Mesenchymal stem cell (in vitro differentiated cells and primary cell): Measurements from ENCODE around the gene TRIM28.
A peak's percentile ranks its signal among the peaks of the same experiment; 100 is the strongest.

Source experiments
- DNase-seq: peaks from one replicate; pipeline ENCODE4 v3.0.0-alpha.2; 2013
- H2AFZ ChIP-seq: one replicate; pipeline ENCODE4 v1.6.1; 2013; ENCODE audit warnings: low read depth, mild to moderate bottlenecking, control low read depth, inconsistent platforms, low read length, moderate library complexity
- H2AK5ac ChIP-seq: 2 replicates; pipeline ENCODE4 v1.6.1; 2013; ENCODE audit warnings: low read length, moderate library complexity, mild to moderate bottlenecking, inconsistent platforms; ENCODE audit not compliant: severe bottlenecking
- H2BK120ac ChIP-seq: one replicate; pipeline ENCODE4 v1.6.1; 2013; ENCODE audit warnings: low read depth, mild to moderate bottlenecking, inconsistent platforms, low read length, moderate library complexity
- H2BK12ac ChIP-seq, 2 experiments: one replicate each; pipeline ENCODE4 v1.6.1; 2013; ENCODE audit warnings: inconsistent platforms in 2 of 2, low read length in 2 of 2, mild to moderate bottlenecking in 2 of 2, moderate library complexity in 2 of 2, control low read depth in 1 of 2
- H2BK15ac ChIP-seq: one replicate; pipeline ENCODE4 v1.6.1; 2013; ENCODE audit warnings: mild to moderate bottlenecking, low read depth, inconsistent platforms; ENCODE audit not compliant: poor library complexity, severe bottlenecking
- H2BK5ac ChIP-seq: 2 replicates; pipeline ENCODE4 v1.6.1; 2013; ENCODE audit warnings: low read depth, mild to moderate bottlenecking, low read length, control low read depth, inconsistent platforms; ENCODE audit not compliant: poor library complexity, severe bottlenecking
- H3K14ac ChIP-seq, 2 experiments: one replicate each; pipeline ENCODE4 v1.6.1; 2013; ENCODE audit warnings: inconsistent platforms in 2 of 2, low read length in 2 of 2, control low read depth in 1 of 2, mild to moderate bottlenecking in 1 of 2, moderate library complexity in 1 of 2
- H3K18ac ChIP-seq, 2 experiments: one replicate each; pipeline ENCODE4 v1.6.1; 2013; ENCODE audit warnings: inconsistent platforms in 2 of 2, low read length in 2 of 2, control low read depth in 1 of 2, low read depth in 1 of 2, mild to moderate bottlenecking in 1 of 2
- H3K23ac ChIP-seq, 2 experiments: one replicate each; pipeline ENCODE4 v1.6.1; 2013; ENCODE audit warnings: inconsistent platforms in 2 of 2, low read length in 2 of 2, mild to moderate bottlenecking in 2 of 2, moderate library complexity in 2 of 2, control low read depth in 1 of 2
- H3K27ac ChIP-seq: 2 replicates; pipeline ENCODE4 v1.5.1; 2013; ENCODE audit warnings: mild to moderate bottlenecking, moderate library complexity, low read length, control low read depth, inconsistent platforms; ENCODE audit not compliant: poor library complexity, severe bottlenecking
- H3K27me3 ChIP-seq, 2 experiments: 2 replicates each; pipeline versions ENCODE4 v1.6.1 to v1.7.0; 2013; ENCODE audit warnings: low read length in 2 of 2, mild to moderate bottlenecking in 2 of 2, moderate library complexity in 2 of 2, control low read depth in 1 of 2, inconsistent platforms in 1 of 2; ENCODE audit not compliant: control insufficient read depth in 1 of 2, insufficient read depth in 1 of 2
- H3K36me3 ChIP-seq, 2 experiments: 2 replicates each; pipeline versions ENCODE4 v1.6.1 to v1.7.0; 2013; ENCODE audit warnings: low read length in 2 of 2, control low read depth in 1 of 2, inconsistent platforms in 1 of 2, low read depth in 1 of 2, mild to moderate bottlenecking in 1 of 2; ENCODE audit not compliant: insufficient read depth in 2 of 2, control insufficient read depth in 1 of 2
- H3K4ac ChIP-seq, 2 experiments: one replicate each; pipeline ENCODE4 v1.6.1; 2013; ENCODE audit warnings: inconsistent platforms in 2 of 2, low read length in 2 of 2, mild to moderate bottlenecking in 2 of 2, moderate library complexity in 2 of 2, control low read depth in 1 of 2, low read depth in 1 of 2
- H3K4me1 ChIP-seq: 2 replicates; pipeline ENCODE4 v1.6.1; 2013; ENCODE audit warnings: low read depth, low read length, control low read depth; ENCODE audit not compliant: control insufficient read depth, insufficient read depth
- H3K4me2 ChIP-seq: 2 replicates; pipeline ENCODE4 v1.6.1; 2013; ENCODE audit warnings: low read length, mild to moderate bottlenecking, inconsistent platforms; ENCODE audit not compliant: poor library complexity, severe bottlenecking
- H3K4me3 ChIP-seq, 2 experiments: 2 replicates each; pipeline versions ENCODE4 v1.5.1 to v1.7.0; 2013; ENCODE audit warnings: low read length in 2 of 2, mild to moderate bottlenecking in 2 of 2, control low read depth in 1 of 2, low read depth in 1 of 2; ENCODE audit not compliant: insufficient read depth in 1 of 2
- H3K79me1 ChIP-seq: replicated peaks from 2 replicates; pipeline ENCODE4 v1.6.1; 2013; ENCODE audit warnings: mild to moderate bottlenecking, control low read depth, low read length, inconsistent platforms; ENCODE audit not compliant: poor library complexity, severe bottlenecking
- H3K9ac ChIP-seq: 2 replicates; pipeline ENCODE4 v1.7.0; 2013; ENCODE audit warnings: mild to moderate bottlenecking, low read length, moderate library complexity
- H3K9me3 ChIP-seq: 2 replicates; pipeline ENCODE4 v1.7.0; 2013; ENCODE audit warnings: mild to moderate bottlenecking, low read length; ENCODE audit not compliant: control insufficient read depth
- H4K8ac ChIP-seq: one replicate; pipeline ENCODE4 v1.6.1; 2013; ENCODE audit warnings: inconsistent platforms, mild to moderate bottlenecking, low read length, moderate library complexity
- H4K91ac ChIP-seq: one replicate; pipeline ENCODE4 v1.6.1; 2013; ENCODE audit warnings: mild to moderate bottlenecking, low read length, inconsistent platforms
- WGBS: methylation state at CpG from one replicate; pipeline ENCODE4 v1.1.7; 2013; ENCODE audit warnings: mixed read lengths; 5-methylcytosine and 5-hydroxymethylcytosine counted together

Gene TRIM28

GRCh38 chr19:58544591-58545285, 874 bp downstream of the TRIM28 start:
- Histone ChIP-seq H3K36me3 (peaks cover 38 to 40% of the 10 kb centered on the region in 2 experiments), H3K18ac (peak overlapping the region; percentile 95 to 100), H3K9ac (peak overlapping the region; percentile 94), H3K4me2 (peak overlapping the region; percentile 65), H3K4me3 (peak overlapping the region; percentile 88 to 96), H2BK5ac (peak overlapping the region; percentile 74), H3K14ac (peak overlapping the region in 1 of 2 experiments; percentile 96), H2AFZ (peak overlapping the region; percentile 81), H4K91ac (peak overlapping the region; percentile 94), H3K4ac (peak overlapping the region; percentile 73 to 96), H2BK120ac (peak overlapping the region; percentile 54), H3K9me3 (no peaks in the 10 kb centered on the region), H2BK12ac (peak overlapping the region in 1 of 2 experiments; percentile 72), H3K23ac (peak overlapping the region; percentile 86 to 96), H3K27ac (no peak overlapping the region), H3K79me1 (peaks cover 2% of the 10 kb centered on the region), H2AK5ac (no peak overlapping the region), H3K4me1 (peaks cover 23% of the 10 kb centered on the region), H2BK15ac (peak overlapping the region; percentile 99), H4K8ac (peak overlapping the region; percentile 74), H3K27me3 (peaks cover 4 to 16% of the 10 kb centered on the region in 2 experiments)
- peak; percentile 56 for DNase-seq
- 1% methylated on average over 42 of the region's 92 CpGs for WGBS

GRCh38 chr19:58545286-58546018, 1.6 kb downstream of the TRIM28 start:
- H3K9ac ChIP-seq: peak overlapping the region; percentile 94
- H3K4ac ChIP-seq: peak overlapping the region; percentile 51 to 56
- 9% methylated on average over 21 of the region's 21 CpGs for WGBS
- peak overlapping the region in 1 of 2 experiments; percentile 79 for H3K14ac ChIP-seq
- peak overlapping the region; percentile 88 to 96 for H3K4me3 ChIP-seq
- no peak overlapping the region for H4K8ac ChIP-seq
- H3K18ac ChIP-seq: peak overlapping the region in 1 of 2 experiments; percentile 71
- no peaks in the 10 kb centered on the region for H3K9me3 ChIP-seq
- no peak overlapping the region for H2BK5ac ChIP-seq
- no peak overlapping the region for H2AK5ac ChIP-seq
- no peak overlapping the region for H3K27ac ChIP-seq
- H3K4me1 ChIP-seq: peaks cover 23% of the 10 kb centered on the region
- peak overlapping the region in 1 of 2 experiments; percentile 94 for H3K23ac ChIP-seq
- peaks cover 45 to 47% of the 10 kb centered on the region in 2 experiments for H3K36me3 ChIP-seq
- no peak overlapping the region for H2BK120ac ChIP-seq
- H4K91ac ChIP-seq: no peak overlapping the region
- no peak overlapping the region for H2BK12ac ChIP-seq
- H3K4me2 ChIP-seq: peak overlapping the region; percentile 65
- H3K27me3 ChIP-seq: peaks cover under 1 to 12% of the 10 kb centered on the region in 2 experiments
- H2BK15ac ChIP-seq: no peak overlapping the region
- H3K79me1 ChIP-seq: peaks cover 8% of the 10 kb centered on the region
- H2AFZ ChIP-seq: no peak overlapping the region
- DNase-seq: no peak

- peak overlapping the region; percentile 65 for H3K4me2 ChIP-seq
- DNase-seq: no peak
- H2AFZ ChIP-seq: no peak overlapping the region
- H2AK5ac ChIP-seq: no peak overlapping the region
- no peak overlapping the region for H4K8ac ChIP-seq
- WGBS: 40% methylated on average over 1 of the region's 1 CpG
- no peak overlapping the region for H2BK12ac ChIP-seq
- peaks cover 0 to 9% of the 10 kb centered on the region in 2 experiments for H3K27me3 ChIP-seq
- peaks cover 52 to 53% of the 10 kb centered on the region in 2 experiments for H3K36me3 ChIP-seq
- peak overlapping the region; percentile 94 for H3K9ac ChIP-seq
- no peak overlapping the region for H3K27ac ChIP-seq
- no peak overlapping the region for H3K4ac ChIP-seq
- H3K18ac ChIP-seq: no peak overlapping the region
- peak overlapping the region in 1 of 2 experiments; percentile 91 for H3K23ac ChIP-seq
- peaks cover 23% of the 10 kb centered on the region for H3K4me1 ChIP-seq
- H3K9me3 ChIP-seq: no peaks in the 10 kb centered on the region
- H3K79me1 ChIP-seq: peaks cover 9% of the 10 kb centered on the region
- no peak overlapping the region for H3K14ac ChIP-seq
- no peak overlapping the region for H2BK15ac ChIP-seq
- H2BK120ac ChIP-seq: no peak overlapping the region
- H3K4me3 ChIP-seq: peak overlapping the region; percentile 88 to 96
- H4K91ac ChIP-seq: no peak overlapping the region
- H2BK5ac ChIP-seq: no peak overlapping the region
These were observed 2.2 kb downstream of the TRIM28 start for GRCh38 chr19:58546019-58546530.
